H1 (cell line): ENCODE data around the gene TFR2.

Experiments
- BACH1 ChIP-seq: IDR thresholded peaks from 2 replicates; pipeline ENCODE4 v1.6.1; 2012; ENCODE audit warnings: low read length, improper control_type of control experiment
- EZH2 ChIP-seq: fragments of 200-600 bp; sonication (generic); IDR thresholded peaks from 2 replicates; pipeline ENCODE4 v1.7.1; 2012; ENCODE audit warnings: low read depth, mild to moderate bottlenecking, moderate library complexity, low read length, inconsistent platforms; ENCODE audit not compliant: severe bottlenecking
- HDAC2 ChIP-seq, 2 experiments: fragments of 300-600 bp in 1 of 2; sonication (generic) in 1 of 2; IDR thresholded peaks; 2 replicates each; pipeline ENCODE4 v1.6.1; 2011 to 2012; ENCODE audit warnings: low read depth in 2 of 2, low read length in 2 of 2, mild to moderate bottlenecking in 2 of 2, moderate library complexity in 2 of 2, borderline replicate concordance in 1 of 2, inconsistent platforms in 1 of 2
- HDAC6 ChIP-seq: IDR thresholded peaks from one replicate; pipeline ENCODE4 v1.7.1; 2012; ENCODE audit warnings: low read depth, mild to moderate bottlenecking, inconsistent platforms, low read length, moderate library complexity
- JUN ChIP-seq: IDR thresholded peaks from 2 replicates; pipeline ENCODE4 v1.6.1; 2011; ENCODE audit warnings: low read depth, mild to moderate bottlenecking, improper control_type of control experiment, low read length
- JUND ChIP-seq: IDR thresholded peaks from 2 replicates; pipeline ENCODE4 v1.6.1; 2011; ENCODE audit warnings: mild to moderate bottlenecking, improper control_type of control experiment, low read length
- POLR2A ChIP-seq, 2 experiments: IDR thresholded peaks; 1 replicate in 1 of 2; 2 replicates in 1 of 2; pipeline ENCODE4 v1.6.1; 2011; ENCODE audit warnings: low read depth in 2 of 2, low read length in 2 of 2, mild to moderate bottlenecking in 2 of 2; ENCODE audit errors: control extremely low read depth in 1 of 2
- POLR2AphosphoS5 ChIP-seq: IDR thresholded peaks from 2 replicates; pipeline ENCODE4 v1.6.1; 2011; ENCODE audit warnings: low read depth, low read length
- RBBP5 ChIP-seq: IDR thresholded peaks from 2 replicates; pipeline ENCODE4 v1.7.1; 2012; ENCODE audit warnings: low read depth, mild to moderate bottlenecking, inconsistent platforms, low read length, moderate library complexity, borderline replicate concordance
- RNF2 ChIP-seq: fragments of 200-900, 300-1000 bp; sonication (generic); IDR thresholded peaks from 2 replicates; pipeline ENCODE4 v1.7.1; 2016; ENCODE audit warnings: borderline replicate concordance, low read depth, mild to moderate bottlenecking, antibody characterized with exemption, low read length; ENCODE audit not compliant: poor library complexity, severe bottlenecking; ENCODE audit errors: missing control alignments
- SIX5 ChIP-seq: IDR thresholded peaks from 2 replicates; pipeline ENCODE4 v1.6.1; 2011; ENCODE audit warnings: mild to moderate bottlenecking, low read depth, low read length
- SP2 ChIP-seq: IDR thresholded peaks from 2 replicates; pipeline ENCODE4 v1.6.1; 2012; ENCODE audit warnings: mild to moderate bottlenecking, low read length, inconsistent platforms
- USF2 ChIP-seq: IDR thresholded peaks from 2 replicates; pipeline ENCODE4 v1.6.1; 2011; ENCODE audit warnings: low read length, improper control_type of control experiment
- ZNF274 ChIP-seq: IDR thresholded peaks from 2 replicates; pipeline ENCODE4 v1.7.0; 2012; ENCODE audit warnings: low read length, borderline replicate concordance; ENCODE audit errors: extremely low read depth

GRCh38 chr7:100607111-100607510 lies 34.2 kb downstream of the TFR2 start:
- TF ChIP-seq HDAC2 (IDR thresholded peaks at IDR 0.05; ENCODE audit: borderline replicate concordance in 1 of 2, low read depth in 2 of 2, low read length in 2 of 2) (no peak), JUN (no peak), EZH2 (no peak), RNF2 (no peak), JUND (no peak), POLR2A (IDR thresholded peaks at IDR 0.05; ENCODE audit: control extremely low read depth in 1 of 2, low read depth in 2 of 2, low read length in 2 of 2) (no peak), RBBP5 (no peak), POLR2AphosphoS5 (no peak), ZNF274 (no peak), SIX5 (no peak), HDAC6 (no peak), BACH1 (no peak), USF2 (no peak), SP2 (no peak)
